ENCODE data around the gene LMBRD1.

LMBRD1 gene

GRCh38 chr6:69663215-69663614 is 133.6 kb downstream of the LMBRD1 start:
- Histone ChIP-seq H3K36me3 (ENCODE audit: control insufficient read depth in 2 of 2, insufficient read depth in 1 of 2, low read length in 2 of 2) (no peaks in the 10 kb centered on the region), H3K9me3 (ENCODE audit: control insufficient read depth, insufficient read depth, low read depth, low read length) (no peaks in the 10 kb centered on the region), H3K4me1 (ENCODE audit: control insufficient read depth, insufficient read depth, low read length) (no peaks in the 10 kb centered on the region), H3K4me3 (ENCODE audit: low read depth, low read length) (no peak overlapping the region), H3K27ac (ENCODE audit: extremely low read depth, low read depth, low read length) (no peak overlapping the region)
- TF ChIP-seq ZNF670 (tag by site-specific recombination; IDR thresholded peaks at IDR 0.05; ENCODE audit: low read depth), result no peak
- TF ChIP-seq ZNF660 (tag by site-specific recombination; IDR thresholded peaks at IDR 0.05), result no peak
- no peak for TF ChIP-seq ZBTB21 (tag by site-specific recombination; IDR thresholded peaks at IDR 0.05)
- no peak for TF ChIP-seq ZNF707 (tag by site-specific recombination; IDR thresholded peaks at IDR 0.05)
- TF ChIP-seq ZNF132 (tag by site-specific recombination; IDR thresholded peaks at IDR 0.05; ENCODE audit: borderline replicate concordance), result no peak
- no peak for TF ChIP-seq ZNF214 (tag by site-specific recombination; IDR thresholded peaks at IDR 0.05; ENCODE audit: borderline replicate concordance)
- no peak for TF ChIP-seq ZNF518A (tag by site-specific recombination; conservative IDR thresholded peaks at IDR 0.05; ENCODE audit: low read depth)
- TF ChIP-seq ZNF596 (tag by site-specific recombination; IDR thresholded peaks at IDR 0.05), result no peak
- TF ChIP-seq ZNF157 (tag by site-specific recombination; IDR thresholded peaks at IDR 0.05), result no peak
- TF ChIP-seq, protein P1, sequence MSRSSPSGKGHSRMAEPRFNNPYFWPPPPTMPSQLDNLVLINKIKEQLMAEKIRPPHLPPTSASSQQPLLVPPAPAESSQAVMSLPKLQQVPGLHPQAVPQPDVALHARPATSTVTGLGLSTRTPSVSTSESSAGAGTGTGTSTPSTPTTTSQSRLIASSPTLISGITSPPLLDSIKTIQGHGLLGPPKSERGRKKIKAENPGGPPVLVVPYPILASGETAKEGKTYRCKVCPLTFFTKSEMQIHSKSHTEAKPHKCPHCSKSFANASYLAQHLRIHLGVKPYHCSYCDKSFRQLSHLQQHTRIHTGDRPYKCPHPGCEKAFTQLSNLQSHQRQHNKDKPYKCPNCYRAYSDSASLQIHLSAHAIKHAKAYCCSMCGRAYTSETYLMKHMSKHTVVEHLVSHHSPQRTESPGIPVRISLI (tag by site-specific recombination; IDR thresholded peaks at IDR 0.05), result no peak
- no peak for TF ChIP-seq PRDM10 (tag by site-specific recombination; IDR thresholded peaks at IDR 0.05)
- TF ChIP-seq ZBTB6 (tag by site-specific recombination; IDR thresholded peaks at IDR 0.05), result no peak
- TF ChIP-seq SCRT1 (tag by site-specific recombination; IDR thresholded peaks at IDR 0.05; ENCODE audit: borderline replicate concordance), result no peak
- TF ChIP-seq IKZF3 (tag by site-specific recombination; IDR thresholded peaks at IDR 0.05), result no peak
- no peak for TF ChIP-seq SP3 (tag by site-specific recombination; IDR thresholded peaks at IDR 0.05)
- no peak for TF ChIP-seq TRIM28 (IDR thresholded peaks at IDR 0.05; ENCODE audit: borderline replicate concordance, low read length)
- no peak for TF ChIP-seq ZEB2 (tag by site-specific recombination; IDR thresholded peaks at IDR 0.05)
- TF ChIP-seq ZNF416 (tag by site-specific recombination; IDR thresholded peaks at IDR 0.05), result no peak
- no peak for TF ChIP-seq BCL11A (tag by site-specific recombination; IDR thresholded peaks at IDR 0.05; ENCODE audit: low read depth)
- no peak for TF ChIP-seq ZNF335 (tag by site-specific recombination; conservative IDR thresholded peaks at IDR 0.05)
- ChIA-PET CTCF (interaction anchor here (1.1 kb wide), 1 partner anchor 133 kb away, joined by 5 read pairs; no protein-coding TSS in a partner anchor), POLR2A (no interaction called here)
